LNCaP clone FGC (cell line): Measurements from ENCODE around the gene C1orf174.

Experiments used
- DNase-seq: peaks from one replicate; pipeline ENCODE4 v3.0.0-alpha.2; 2011; ENCODE audit warnings: low read depth
- H3K4me3 ChIP-seq: 2 replicates; pipeline ENCODE4 v1.5.1; 2011; ENCODE audit warnings: mild to moderate bottlenecking, low read depth, low read length, control low read depth
- CTCF ChIP-seq: IDR thresholded peaks from 2 replicates; pipeline ENCODE4 v1.5.1; 2012; ENCODE audit warnings: mild to moderate bottlenecking; ENCODE audit not compliant: control insufficient read depth, insufficient read depth; ENCODE audit errors: extremely low read depth

C1orf174 gene

GRCh38 chr1:3924825-3925220 lies 24.8 kb upstream of the C1orf174 start:
- TF ChIP-seq CTCF, result no peak
- DNase-seq, result no peak
- no peak overlapping the region for H3K4me3 ChIP-seq

- no peak overlapping the region for H3K4me3 ChIP-seq
- TF ChIP-seq CTCF, result no peak
- no peak for DNase-seq
These were observed 24.2 kb upstream of the C1orf174 start for GRCh38 chr1:3924186-3924824.

- DNase-seq, result no peak
- H3K4me3 ChIP-seq, result no peak overlapping the region
- no peak for TF ChIP-seq CTCF
These were observed 23.5 kb upstream of the C1orf174 start for GRCh38 chr1:3923378-3924185.

GRCh38 chr1:3922851-3923250 lies 22.8 kb upstream of the C1orf174 start:
- TF ChIP-seq CTCF, result no peak
- H3K4me3 ChIP-seq, result no peak overlapping the region
- no peak for DNase-seq

GRCh38 chr1:3922201-3922725 lies 22.2 kb upstream of the C1orf174 start:
- no peak for DNase-seq
- H3K4me3 ChIP-seq, result no peak overlapping the region
- no peak for TF ChIP-seq CTCF

- no peak overlapping the region for H3K4me3 ChIP-seq
- no peak for DNase-seq
- TF ChIP-seq CTCF, result no peak
These were observed 21.7 kb upstream of the C1orf174 start for GRCh38 chr1:3921765-3922164.

- no peak for TF ChIP-seq CTCF
- no peak for DNase-seq
- no peak overlapping the region for H3K4me3 ChIP-seq
These were observed 19.6 kb upstream of the C1orf174 start for GRCh38 chr1:3919706-3920105.
